D721Med (cell line): Measurements from ENCODE around the gene CYP11A1.

Source experiments
- DNase-seq: peaks from one replicate; pipeline ENCODE4 v3.0.0; 2011; ENCODE audit warnings: low spot score; ENCODE audit not compliant: insufficient read length
- FAIRE-seq: peaks from 2 replicates; lab custom pipeline; 2011; peaks lifted over from hg19 to GRCh38; lab: Jason Lieb, UNC
- TF ChIP-seq, protein P1 (sequence below): IDR thresholded peaks from 2 replicates; pipeline ENCODE4 v1.5.1; 2012; ENCODE audit warnings: mild to moderate bottlenecking, control low read depth; ENCODE audit not compliant: insufficient read depth; ENCODE audit errors: missing control alignments

CYP11A1 gene

DNA sequence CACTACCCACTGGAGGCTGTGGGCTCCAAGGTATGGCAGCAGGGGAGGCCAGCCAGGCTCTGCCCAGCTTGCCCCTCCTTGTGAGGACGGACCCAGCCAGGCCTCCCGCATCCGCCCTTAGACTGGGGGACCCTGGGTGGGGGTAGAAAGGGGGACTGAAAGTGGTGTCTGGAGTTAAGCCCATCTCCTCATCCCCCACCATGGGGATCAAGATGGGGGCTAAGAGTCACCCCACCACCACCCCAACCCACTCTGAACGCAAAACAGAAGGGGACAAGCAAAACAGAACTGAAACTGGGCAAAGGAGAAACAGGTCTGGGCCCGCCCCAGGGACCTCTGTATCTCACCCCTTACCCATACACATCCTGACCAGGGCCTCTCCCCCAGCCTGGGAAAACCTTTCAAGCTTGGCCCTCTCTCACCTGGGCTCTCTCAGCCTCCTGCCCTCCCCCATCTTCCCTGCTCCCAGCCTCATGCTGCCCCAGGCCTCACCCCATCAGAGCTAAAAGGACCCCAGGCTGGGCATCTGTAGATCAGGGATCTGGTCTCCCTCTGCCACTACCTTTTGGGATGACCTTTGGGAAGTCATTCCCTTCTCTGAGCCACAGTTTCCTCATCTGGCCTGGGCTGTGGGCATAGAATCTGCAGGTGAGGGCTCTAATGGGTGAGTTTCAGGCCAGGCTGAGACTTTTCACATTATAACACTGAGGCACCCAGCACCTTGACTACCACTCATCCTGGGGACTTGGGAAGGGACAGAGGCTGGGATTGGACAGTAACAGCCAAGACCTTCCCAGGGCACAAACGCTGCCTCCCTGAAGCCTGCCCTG, 30.0 kb upstream of the CYP11A1 start:
- FAIRE-seq: no peak
- TF ChIP-seq, protein P1, sequence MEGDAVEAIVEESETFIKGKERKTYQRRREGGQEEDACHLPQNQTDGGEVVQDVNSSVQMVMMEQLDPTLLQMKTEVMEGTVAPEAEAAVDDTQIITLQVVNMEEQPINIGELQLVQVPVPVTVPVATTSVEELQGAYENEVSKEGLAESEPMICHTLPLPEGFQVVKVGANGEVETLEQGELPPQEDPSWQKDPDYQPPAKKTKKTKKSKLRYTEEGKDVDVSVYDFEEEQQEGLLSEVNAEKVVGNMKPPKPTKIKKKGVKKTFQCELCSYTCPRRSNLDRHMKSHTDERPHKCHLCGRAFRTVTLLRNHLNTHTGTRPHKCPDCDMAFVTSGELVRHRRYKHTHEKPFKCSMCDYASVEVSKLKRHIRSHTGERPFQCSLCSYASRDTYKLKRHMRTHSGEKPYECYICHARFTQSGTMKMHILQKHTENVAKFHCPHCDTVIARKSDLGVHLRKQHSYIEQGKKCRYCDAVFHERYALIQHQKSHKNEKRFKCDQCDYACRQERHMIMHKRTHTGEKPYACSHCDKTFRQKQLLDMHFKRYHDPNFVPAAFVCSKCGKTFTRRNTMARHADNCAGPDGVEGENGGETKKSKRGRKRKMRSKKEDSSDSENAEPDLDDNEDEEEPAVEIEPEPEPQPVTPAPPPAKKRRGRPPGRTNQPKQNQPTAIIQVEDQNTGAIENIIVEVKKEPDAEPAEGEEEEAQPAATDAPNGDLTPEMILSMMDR: no peak
- no peak for DNase-seq

DNA sequence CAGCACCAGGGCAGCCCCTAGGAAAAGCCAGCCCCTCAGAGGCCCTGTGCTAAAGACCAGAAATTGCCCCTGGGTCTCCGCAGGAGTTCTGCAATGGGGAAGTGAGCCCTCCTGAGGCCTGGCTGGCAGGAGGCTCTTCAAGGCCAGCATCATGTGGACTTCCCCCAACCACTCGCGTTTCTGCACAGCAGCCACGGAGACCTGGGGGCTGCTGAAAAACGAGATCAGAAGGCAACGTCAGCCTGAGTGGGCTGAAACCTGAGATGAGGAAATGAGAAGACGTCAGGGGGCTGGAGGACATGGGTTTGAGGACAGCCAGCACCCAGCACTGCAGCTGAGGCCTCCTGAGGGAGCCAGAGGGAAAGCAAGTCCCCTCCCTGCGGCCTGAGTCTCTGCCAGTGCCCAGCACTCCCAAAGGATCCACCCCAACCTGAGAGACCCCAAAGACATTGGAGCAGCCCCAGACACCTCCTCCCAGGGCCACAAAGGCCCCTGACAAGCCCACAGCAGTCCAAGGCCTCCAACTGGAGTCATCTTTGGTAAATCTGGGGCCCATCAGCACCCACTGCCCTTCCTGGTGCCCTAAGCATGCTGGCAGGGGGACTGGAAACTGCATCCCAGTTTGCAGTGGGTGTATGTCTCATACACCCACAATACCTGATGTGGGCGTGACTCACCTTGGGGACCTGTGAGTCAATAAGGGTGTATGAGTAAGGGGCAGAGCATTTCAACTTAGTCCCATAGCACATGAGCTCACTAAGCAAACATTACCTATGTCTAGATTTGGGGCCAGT, 29.2 kb upstream of the CYP11A1 start:
- FAIRE-seq (no peak), DNase-seq (no peak)
- TF ChIP-seq, protein P1: no peak

DNA sequence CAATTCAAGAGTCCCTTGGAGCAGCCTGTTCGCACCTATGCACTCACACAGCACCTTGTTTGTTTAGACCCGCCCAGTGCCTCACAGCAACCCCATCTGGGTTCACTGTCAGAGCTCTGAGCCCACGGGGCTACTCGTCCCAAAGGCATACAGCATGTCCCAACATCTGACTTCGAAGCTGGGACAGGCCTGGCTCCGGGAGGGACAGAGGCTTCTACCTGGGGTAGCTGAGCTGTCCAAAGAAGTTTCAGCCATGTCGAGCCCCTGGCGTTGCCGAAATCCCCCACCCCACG, 28.6 kb upstream of the CYP11A1 start:
- DNase-seq (no peak), FAIRE-seq (no peak)
- TF ChIP-seq, protein P1: no peak

DNA sequence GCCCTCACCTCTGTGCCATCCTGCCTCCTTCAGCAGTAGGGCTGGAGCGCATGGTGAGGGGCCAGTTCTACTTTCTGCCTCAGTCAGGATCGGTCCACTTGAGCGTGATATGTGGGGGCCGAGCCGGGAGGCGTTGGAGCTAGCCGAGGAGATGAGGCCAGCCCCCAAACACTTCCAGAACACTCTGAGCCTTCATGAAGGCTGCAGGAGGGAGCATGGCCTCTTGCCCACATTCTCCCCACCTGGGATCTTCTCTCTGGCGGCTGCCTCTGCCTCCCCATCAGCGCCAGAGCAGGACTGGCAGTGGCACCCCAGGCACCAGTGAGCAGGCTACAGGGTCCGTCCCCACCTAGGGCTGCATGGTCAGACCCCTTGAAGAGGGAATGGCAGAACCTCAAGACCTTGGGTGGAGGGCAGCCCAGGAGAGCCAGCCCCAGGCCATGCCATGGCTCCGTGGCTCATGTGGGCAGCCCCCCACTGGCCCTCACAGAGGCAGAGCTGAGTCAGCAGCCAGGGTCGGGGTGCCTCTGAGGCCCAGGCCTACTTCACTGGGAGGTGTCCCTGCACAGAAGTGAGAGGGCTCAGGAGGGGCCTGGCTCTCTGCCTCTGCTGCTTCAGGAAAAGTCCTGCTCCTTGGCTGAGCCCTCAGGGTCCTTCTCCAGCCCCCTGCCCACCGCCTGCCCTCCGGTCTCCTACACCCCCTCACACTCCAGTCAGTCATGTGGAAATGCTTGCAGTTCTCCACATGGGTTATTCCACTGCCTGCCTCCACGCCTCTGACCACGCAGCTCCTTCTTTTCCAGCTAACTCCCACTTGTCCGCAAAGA, 28.1 kb upstream of the CYP11A1 start:
- DNase-seq: no peak
- FAIRE-seq: no peak
- TF ChIP-seq, protein P1: no peak

DNA sequence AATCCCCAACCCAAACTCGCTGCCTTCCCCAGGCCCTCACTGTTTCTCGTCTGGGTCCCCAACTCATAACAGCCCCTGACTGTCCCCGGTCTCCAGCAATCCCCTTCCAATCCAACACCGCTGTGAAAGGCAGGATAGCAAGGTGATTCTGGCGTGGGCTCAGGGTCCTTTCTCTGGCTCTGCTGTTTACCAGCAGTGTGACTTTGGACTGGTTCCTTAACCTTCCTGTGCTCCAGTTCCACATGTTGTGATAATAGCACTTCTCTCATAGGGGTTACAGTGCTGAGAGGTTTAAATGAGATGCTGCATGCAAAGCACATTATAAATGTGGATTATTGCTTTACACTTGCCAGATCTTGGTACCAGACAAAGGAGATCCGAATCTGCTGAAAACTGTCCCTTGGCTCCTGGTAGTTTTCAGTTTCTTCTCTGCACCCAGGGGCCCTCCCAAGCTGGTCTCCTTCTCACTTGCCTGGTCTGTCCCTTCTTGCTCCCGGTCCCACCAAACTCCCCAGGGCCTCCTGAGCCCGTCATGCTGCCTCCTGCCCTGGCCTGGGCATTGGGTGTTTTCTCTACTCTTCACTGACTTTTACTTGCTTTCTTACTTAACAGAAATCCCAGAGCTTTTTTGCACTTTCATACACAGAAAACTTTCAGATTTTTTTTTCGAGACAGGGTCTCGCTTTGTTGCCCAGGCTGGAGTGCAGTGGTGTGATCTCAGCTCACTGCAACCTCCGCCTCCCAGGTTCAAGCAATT, 26.8 kb upstream of the CYP11A1 start:
- TF ChIP-seq, protein P1: no peak
- no peak for FAIRE-seq
- DNase-seq: no peak

DNA sequence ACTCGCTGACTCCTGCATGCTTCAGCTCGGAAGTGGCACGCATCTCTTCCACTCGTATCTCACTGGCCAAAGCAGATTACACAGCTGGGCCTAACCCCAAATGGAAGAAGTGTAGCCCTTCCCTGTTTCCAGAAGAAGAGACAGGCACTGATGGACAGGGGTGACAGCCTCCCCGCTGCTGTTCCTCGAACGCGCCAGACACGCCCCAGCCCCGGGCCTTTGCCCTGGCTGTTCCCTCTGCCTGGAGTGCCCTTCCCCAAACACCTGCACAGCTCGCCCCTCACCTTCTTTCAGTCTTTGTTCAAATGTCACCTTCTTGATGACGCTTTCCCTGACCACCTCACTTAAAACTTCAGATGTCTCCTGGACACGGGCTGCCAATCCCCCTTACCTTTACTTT, 26.0 kb upstream of the CYP11A1 start:
- no peak for FAIRE-seq
- no peak for DNase-seq
- TF ChIP-seq, protein P1: no peak
